NT2/D1 (cell line): ENCODE results near the gene GPR32.

ENCODE experiments used
- DNase-seq: peaks from one replicate; pipeline ENCODE4 v3.0.0-alpha.2; 2011; ENCODE audit warnings: low read depth, low spot score
- H3K27me3 ChIP-seq: 2 replicates; pipeline ENCODE4 v1.6.0; 2011; ENCODE audit warnings: mild to moderate bottlenecking; ENCODE audit not compliant: insufficient read length, insufficient read depth
- H3K36me3 ChIP-seq: 2 replicates; pipeline ENCODE4 v1.6.1; 2011; ENCODE audit warnings: mild to moderate bottlenecking, low read length, mixed read lengths; ENCODE audit not compliant: insufficient read depth, insufficient read length
- H3K4me1 ChIP-seq: 2 replicates; pipeline ENCODE4 v1.5.1; 2011; ENCODE audit not compliant: insufficient read depth, insufficient read length
- H3K4me3 ChIP-seq: 2 replicates; pipeline ENCODE4 v1.5.1; 2011; ENCODE audit warnings: low read depth; ENCODE audit not compliant: insufficient read length
- H3K9ac ChIP-seq: 2 replicates; pipeline ENCODE4 v1.6.0; 2011; ENCODE audit warnings: low read depth; ENCODE audit not compliant: insufficient read length
- H3K9me3 ChIP-seq: 2 replicates; pipeline ENCODE4 v1.5.1; 2011; ENCODE audit warnings: mild to moderate bottlenecking, low read length; ENCODE audit not compliant: insufficient read depth
- SUZ12 ChIP-seq: IDR thresholded peaks from 2 replicates; pipeline ENCODE4 v1.6.1; 2011; ENCODE audit not compliant: insufficient read length, insufficient read depth; ENCODE audit errors: extremely low read depth
- YY1 ChIP-seq: IDR thresholded peaks from 2 replicates; pipeline ENCODE4 v1.6.1; 2011; ENCODE audit not compliant: insufficient read length, insufficient read depth
- ZNF274 ChIP-seq: IDR thresholded peaks from 2 replicates; pipeline ENCODE4 v1.6.1; 2011; ENCODE audit warnings: mild to moderate bottlenecking, low read depth, low read length

Gene GPR32

DNA sequence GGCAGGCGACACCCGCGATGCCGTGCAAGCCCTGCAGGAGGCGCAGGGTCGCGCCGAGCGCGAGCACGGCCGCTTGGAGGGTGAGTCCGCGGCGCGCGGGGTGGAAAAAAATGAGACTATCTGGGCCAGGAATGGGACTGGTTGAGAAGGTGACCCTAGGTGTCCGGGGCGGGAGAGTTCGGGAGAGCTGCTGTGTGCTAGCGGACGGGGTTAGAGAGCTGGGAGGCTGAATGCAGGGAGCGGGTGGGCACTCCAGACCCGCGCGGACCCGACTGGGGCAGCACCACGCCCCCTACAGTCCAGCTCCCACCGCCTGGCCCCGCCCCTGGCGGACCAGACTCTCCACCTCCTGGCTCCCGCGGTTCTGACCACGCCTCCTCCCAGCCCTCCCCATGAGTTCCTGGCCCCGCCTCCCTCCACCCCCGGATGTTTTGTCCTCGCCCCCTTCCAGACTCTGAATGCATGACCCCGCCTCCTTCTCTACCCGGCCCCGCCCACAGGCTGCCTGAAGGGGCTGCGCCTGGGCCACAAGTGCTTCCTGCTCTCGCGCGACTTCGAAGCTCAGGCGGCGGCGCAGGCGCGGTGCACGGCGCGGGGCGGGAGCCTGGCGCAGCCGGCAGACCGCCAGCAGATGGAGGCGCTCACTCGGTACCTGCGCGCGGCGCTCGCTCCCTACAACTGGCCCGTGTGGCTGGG is 45.6 kb upstream of the GPR32 start:
- Histone ChIP-seq H3K9ac (peak overlapping the region; percentile 93), H3K4me1 (peaks cover 21% of the 10 kb centered on the region), H3K36me3 (peaks cover 10% of the 10 kb centered on the region), H3K4me3 (peak overlapping the region; percentile 88), H3K9me3 (no peaks in the 10 kb centered on the region), H3K27me3 (peaks cover 23% of the 10 kb centered on the region)
- no peak for TF ChIP-seq YY1
- no peak for TF ChIP-seq ZNF274
- TF ChIP-seq SUZ12: no peak
- DNase-seq: peak; percentile 95

DNA sequence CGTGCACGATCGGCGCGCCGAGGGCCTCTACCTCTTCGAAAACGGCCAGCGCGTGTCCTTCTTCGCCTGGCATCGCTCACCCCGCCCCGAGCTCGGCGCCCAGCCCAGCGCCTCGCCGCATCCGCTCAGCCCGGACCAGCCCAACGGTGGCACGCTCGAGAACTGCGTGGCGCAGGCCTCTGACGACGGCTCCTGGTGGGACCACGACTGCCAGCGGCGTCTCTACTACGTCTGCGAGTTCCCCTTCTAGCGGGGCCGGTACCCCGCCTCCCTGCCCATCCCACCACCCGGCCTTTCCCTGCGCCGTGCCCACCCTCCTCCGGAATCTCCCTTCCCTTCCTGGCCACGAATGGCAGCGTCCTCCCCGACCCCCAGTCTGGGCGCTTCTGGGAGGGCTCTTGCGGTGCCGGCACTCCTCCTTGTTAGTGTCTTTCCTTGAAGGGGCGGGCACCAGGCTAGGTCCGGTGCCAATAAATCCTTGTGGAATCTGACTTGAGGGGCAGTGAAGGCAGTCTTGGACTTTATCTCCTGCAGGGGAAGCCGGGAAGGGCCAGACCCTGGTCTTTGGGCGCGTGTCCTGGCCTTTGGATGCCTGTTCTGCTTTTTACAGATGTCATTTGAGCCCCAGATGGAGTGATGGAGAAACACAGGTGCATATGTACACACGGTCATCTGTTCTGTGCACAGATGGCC is 44.9 kb upstream of the GPR32 start:
- Histone ChIP-seq H3K9me3 (no peaks in the 10 kb centered on the region), H3K36me3 (peaks cover 10% of the 10 kb centered on the region), H3K27me3 (peaks cover 20% of the 10 kb centered on the region), H3K4me3 (peak overlapping the region; percentile 88), H3K4me1 (peaks cover 18% of the 10 kb centered on the region), H3K9ac (peak overlapping the region; percentile 93)
- no peak for DNase-seq
- TF ChIP-seq SUZ12: no peak
- TF ChIP-seq YY1: no peak
- TF ChIP-seq ZNF274: no peak

DNA sequence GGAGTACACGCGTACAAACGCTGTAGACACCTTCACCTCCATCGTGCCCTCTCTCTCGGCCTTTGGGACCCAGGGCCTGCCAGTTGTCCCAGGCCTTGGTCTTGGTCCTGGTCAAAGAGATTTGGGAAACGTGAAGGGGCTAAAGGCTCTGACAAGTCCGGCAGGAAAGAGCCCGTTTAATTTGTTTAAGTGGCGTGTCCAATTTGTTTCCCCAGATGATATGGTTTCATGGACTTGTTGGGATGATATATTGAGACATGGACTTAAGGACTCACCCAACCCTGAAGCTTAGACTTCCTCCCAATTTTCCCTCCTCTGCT is 44.4 kb upstream of the GPR32 start:
- H3K4me1 ChIP-seq: peaks cover 15% of the 10 kb centered on the region
- no peak for TF ChIP-seq SUZ12
- TF ChIP-seq ZNF274: no peak
- TF ChIP-seq YY1: no peak
- H3K36me3 ChIP-seq: peaks cover 10% of the 10 kb centered on the region
- H3K4me3 ChIP-seq: peak overlapping the region; percentile 88
- peak overlapping the region; percentile 93 for H3K9ac ChIP-seq
- no peaks in the 10 kb centered on the region for H3K9me3 ChIP-seq
- H3K27me3 ChIP-seq: peaks cover 16% of the 10 kb centered on the region
- no peak for DNase-seq

DNA sequence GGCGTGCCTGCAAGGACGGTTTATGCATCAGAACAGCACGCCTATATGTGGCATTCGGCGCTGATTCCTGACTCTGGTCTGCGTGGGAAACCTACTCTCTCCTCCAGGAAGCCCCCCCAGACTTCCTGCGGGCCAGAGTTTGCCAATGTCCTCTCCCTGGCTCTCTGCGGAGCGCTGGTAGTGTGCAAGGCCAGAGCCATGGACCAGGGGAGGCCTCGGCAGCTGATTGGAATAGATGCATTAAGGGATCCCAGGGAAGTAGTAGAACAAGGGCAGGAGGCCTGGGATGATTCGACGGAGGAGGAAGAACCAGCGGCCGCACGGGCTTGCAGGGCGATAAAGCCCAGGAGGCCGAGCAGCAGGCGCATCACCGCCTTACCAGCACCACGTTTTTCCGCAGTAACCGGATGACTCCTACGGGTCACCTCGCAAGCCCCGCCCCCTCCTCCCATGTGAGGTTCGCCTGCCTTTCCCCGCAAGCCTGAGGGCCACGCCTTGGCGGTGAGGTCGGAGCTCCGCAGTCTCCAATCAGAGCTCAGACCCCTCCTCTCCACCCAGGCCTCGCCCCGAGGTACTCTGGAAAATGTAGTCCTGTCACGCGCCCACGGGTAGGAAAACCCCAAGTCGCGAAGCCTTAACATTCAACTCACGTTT is 42.1 kb upstream of the GPR32 start:
- H3K4me1 ChIP-seq: peaks cover 12% of the 10 kb centered on the region
- DNase-seq: peak; percentile 89
- H3K27me3 ChIP-seq: peaks cover 9% of the 10 kb centered on the region
- peaks cover 10% of the 10 kb centered on the region for H3K36me3 ChIP-seq
- peak overlapping the region; percentile 9 for H3K4me3 ChIP-seq
- TF ChIP-seq YY1 (no peak), SUZ12 (no peak), ZNF274 (no peak)
- peak overlapping the region; percentile 70 for H3K9ac ChIP-seq
- H3K9me3 ChIP-seq: no peaks in the 10 kb centered on the region

DNA sequence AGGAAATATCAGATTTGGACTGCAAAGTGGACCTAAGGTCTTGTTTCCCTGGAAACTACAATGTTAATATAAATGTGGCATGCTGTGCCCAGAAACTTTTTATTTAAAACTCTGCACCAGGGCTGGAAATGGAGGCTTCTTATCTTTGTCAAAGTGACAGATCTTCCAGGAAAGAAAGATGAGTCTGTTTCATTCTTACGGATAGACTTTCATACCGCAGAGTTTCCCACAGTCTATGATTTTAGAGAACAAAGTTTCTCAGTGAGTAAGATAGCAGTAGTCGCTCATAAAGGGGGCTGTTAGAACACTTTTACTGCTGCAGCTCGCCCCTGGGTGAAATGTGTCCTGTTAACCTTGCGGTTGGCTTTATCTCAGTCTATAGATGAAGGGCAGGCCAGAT is 40.4 kb upstream of the GPR32 start:
- Histone ChIP-seq H3K9me3 (no peaks in the 10 kb centered on the region), H3K27me3 (no peaks in the 10 kb centered on the region), H3K36me3 (peaks cover 10% of the 10 kb centered on the region), H3K9ac (no peak overlapping the region), H3K4me3 (no peak overlapping the region), H3K4me1 (peaks cover 10% of the 10 kb centered on the region)
- TF ChIP-seq ZNF274 (no peak), YY1 (no peak), SUZ12 (no peak)
- no peak for DNase-seq

DNA sequence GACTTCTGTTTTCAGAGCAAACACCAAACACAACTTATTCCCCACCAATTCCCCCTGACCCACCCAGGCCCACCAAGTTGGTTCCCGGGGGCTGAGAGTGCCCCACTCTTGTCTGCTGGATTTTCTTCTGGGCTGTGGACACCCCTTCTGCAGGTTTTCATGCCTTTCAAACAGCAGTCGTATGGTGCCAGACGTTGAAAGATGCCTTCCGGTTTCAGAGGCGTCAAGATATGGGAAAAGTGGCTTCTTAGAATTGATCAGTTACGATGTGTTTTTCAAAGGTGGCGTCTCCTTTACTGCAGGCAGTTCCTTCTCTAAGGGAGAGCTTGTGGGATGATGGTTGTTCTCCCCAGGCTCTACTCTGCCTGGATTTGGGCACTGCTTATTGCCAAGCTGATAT is 34.4 kb upstream of the GPR32 start:
- no peak for TF ChIP-seq ZNF274
- no peak for TF ChIP-seq YY1
- TF ChIP-seq SUZ12: no peak
- DNase-seq: no peak
- H3K4me1 ChIP-seq: no peaks in the 10 kb centered on the region
- H3K4me3 ChIP-seq: no peak overlapping the region
- no peak overlapping the region for H3K9ac ChIP-seq
- H3K36me3 ChIP-seq: no peaks in the 10 kb centered on the region
- no peaks in the 10 kb centered on the region for H3K27me3 ChIP-seq
- no peaks in the 10 kb centered on the region for H3K9me3 ChIP-seq

DNA sequence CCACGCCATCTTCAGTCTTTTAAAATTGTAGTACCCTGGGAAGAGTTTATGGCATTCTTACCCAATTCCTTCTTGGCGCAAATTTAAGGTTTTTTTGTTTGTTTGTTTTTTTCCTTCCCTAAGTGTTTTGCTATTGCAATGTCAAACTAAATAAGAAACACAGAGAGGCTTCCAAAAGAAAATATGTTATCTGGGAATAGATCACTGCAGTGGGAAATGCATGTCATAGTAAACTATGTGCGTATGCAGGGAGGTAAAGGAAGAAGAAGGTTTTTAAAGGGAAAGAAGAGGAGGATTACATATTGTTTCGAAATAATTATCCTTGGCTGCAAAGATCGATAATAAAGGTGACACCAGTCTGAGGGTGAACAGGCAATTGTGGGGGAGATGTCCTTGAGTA is 33.9 kb upstream of the GPR32 start:
- Histone ChIP-seq H3K4me3 (no peak overlapping the region), H3K4me1 (no peaks in the 10 kb centered on the region), H3K9me3 (no peaks in the 10 kb centered on the region), H3K27me3 (no peaks in the 10 kb centered on the region), H3K9ac (no peak overlapping the region), H3K36me3 (no peaks in the 10 kb centered on the region)
- TF ChIP-seq ZNF274 (no peak), SUZ12 (no peak), YY1 (no peak)
- DNase-seq: no peak
